Stimulated activated CD8-positive, alpha-beta memory T cell treated with anti-CD3 and anti-CD28 coated beads, Interleukin-15, amount 100 ng/mL, for 1 hour (primary cell): ENCODE results near the gene LYZL1.
"Not testable (repeated sequence)": the region's sequence is repeated elsewhere in the genome, so short reads cannot be mapped to it uniquely, and the experiment has no call there.

Source experiments
- DNase-seq: peaks from one replicate; pipeline ENCODE4 v3.0.0-alpha.2; 2020; ENCODE audit warnings: low read depth

Gene LYZL1

DNA sequence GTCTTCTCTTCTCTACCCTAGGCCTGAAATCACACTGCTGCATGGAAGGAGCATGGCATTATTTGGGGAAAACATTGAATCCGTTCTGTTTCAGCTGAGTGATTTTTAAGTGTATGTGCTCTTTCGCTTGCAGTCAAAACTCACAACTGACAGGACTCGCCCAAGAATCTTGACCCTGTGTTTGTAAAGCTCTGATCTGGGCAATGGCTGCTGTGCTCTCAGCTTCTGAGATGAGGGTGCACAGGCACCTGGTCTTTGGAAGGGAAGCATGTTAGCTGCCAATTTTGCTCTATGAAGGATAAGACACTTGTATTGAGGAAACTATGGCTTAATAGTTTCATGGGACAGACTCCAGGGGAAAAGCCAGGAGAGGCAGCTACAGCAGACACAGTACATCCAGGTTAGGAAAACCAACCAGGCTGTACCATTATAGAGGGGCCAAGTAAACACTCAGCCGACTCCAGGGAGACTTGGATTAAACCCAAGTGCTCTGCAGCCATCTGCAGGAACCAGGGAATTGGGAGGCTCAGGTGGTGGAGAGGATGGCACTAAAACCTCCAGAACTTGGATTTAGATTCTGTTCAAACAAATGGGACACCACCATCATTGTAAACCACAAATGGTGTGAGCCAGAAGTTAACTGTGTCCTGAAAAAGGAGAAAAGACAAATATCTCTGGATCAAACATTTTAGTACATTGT is 43.3 kb downstream of the LYZL1 start:
- no peak for DNase-seq

DNA sequence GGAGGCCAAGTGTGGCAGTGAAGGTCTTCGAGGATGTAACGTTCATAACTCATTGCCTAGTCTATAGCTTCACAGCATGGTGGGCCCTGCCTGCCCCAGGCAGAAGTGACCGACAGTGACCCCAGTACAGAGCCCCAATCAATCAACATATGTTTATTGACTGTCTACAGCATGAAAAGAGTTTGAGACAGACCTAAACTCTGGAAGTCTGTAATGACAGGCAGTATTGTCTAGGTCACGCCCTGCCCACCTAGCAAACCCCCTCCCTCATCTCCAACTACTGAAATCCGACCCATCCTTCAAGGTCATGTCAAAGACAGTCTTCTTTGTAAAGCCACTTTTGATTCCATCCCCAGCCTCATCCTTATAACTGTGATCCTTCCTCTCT is 43.9 kb downstream of the LYZL1 start:
- no peak for DNase-seq

DNA sequence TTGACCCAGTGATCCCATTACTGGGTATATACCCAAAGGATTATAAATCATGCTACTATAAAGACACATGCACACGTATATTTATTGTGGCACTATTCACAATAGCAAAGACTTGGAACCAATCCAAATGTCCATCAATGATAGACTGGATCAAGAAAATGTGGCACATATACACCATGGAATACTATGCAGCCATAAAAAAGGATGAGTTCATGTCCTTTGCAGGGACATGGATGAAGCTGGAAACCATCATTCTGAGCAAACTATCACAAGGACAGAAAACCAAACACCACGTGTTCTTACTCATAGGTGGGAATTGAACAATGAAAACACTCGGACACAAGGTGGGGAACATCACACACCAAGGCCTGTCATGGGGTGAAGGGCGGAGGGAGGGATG is 48.7 kb downstream of the LYZL1 start:
- DNase-seq, result not testable (repeated sequence)

DNA sequence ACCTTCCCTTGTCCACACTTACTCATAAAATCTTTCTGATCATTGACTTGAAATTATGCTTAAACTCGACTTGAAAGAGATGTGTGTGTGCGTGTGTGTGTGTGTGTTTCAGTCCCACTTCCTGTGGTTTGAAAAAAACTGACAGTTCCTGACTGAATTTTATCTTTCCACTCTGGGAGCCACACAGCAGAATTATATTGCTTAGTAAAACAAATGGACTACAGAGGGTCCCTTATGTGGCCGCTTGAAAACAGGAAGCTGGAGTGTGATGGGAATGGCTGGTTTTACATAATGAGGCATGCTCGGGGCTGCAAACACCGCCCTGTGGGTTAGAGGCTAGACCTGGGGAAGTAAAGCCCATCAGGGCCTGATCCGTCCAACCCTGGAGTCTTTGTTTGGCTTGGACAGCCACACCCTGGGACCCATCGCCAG is 54.8 kb downstream of the LYZL1 start:
- DNase-seq, result no peak

- no peak for DNase-seq
These were observed 55.4 kb downstream of the LYZL1 start for GRCh38 chr10:29344073-29344820.

- DNase-seq, result no peak
These were observed 56.5 kb downstream of the LYZL1 start for GRCh38 chr10:29345144-29345909.

DNA sequence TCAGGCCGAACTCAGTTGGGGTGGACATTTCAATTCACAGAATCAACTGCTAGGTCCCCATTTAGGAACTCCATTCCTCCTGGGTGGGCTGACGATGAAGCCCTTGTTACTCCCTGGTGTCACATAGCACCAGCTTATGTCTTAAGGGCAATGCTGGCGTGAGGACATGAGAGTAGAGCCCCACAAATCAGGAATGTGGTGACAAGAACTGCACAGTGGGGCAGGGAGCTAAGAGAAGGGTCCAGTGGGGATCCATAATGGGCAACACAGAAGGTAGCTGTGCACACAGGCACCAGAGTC is 57.0 kb downstream of the LYZL1 start:
- no peak for DNase-seq

DNA sequence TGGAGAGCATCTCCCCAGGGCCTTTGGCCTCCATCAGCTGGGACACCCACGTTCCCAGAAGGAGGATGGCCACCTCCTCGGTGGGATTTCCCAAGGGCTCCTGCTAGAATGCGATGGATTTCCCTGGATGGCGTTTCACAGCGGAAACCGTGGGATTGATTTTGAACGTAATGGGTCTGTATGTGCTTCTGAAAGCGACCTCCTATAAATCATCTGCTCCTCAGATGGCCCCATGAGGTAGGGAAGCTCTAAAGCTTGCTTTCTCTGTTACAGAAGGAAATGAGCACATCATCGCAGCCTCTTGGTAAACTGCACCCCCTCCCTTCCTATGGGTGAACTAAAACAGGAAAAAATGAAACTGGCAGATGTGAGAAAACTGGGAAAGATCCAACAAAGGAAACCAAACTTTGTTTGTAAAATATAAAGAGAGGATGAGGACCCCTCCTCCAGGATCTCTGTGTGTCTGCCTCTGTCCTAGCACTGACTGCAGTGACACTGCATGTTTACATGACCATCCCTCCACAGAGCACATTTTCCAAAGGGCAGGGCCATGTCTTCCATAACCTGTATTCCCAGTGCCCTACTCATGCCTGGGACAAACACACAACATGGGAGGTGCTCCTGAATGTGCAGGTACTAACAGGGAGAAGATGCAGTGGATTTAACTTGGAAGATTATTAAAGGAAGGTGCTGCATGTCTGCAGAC is 57.6 kb downstream of the LYZL1 start:
- DNase-seq, result no peak

GRCh38 chr10:29348836-29349235 is 60.0 kb downstream of the LYZL1 start:
- no peak for DNase-seq

- DNase-seq, result no peak
These were observed 64.4 kb downstream of the LYZL1 start for GRCh38 chr10:29353305-29353704.

DNA sequence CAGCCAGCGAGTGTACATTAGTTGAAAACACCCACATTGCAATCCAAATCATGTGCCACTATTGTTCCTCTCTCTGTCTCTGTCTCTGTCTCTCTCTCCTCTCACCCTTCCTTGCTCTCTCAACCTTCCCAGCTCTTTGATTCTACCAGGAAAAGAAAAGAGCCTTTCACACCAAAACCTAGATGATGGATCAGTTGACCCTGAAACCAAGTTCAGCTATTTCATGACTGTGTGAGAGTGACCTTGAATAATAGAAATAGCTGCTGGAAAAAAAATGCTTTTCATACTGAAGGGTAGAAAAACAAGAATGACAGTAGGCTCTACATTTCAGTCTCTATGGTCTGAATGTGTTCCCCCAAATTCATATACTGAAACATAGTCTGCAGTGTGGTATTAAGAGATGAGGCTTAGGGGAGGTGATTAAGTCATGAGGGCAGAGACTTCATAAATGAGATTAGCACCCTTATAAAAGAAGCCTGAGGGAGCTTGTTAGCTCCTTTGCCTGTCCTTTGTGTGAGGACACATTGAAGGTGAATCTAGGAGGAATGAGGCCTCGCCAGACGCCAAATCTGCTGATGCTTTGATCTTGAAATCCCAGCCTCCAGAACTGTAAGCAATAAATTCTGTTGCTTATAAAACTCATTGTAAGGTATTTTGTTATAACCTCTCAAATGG is 65.2 kb downstream of the LYZL1 start:
- DNase-seq, result no peak

DNA sequence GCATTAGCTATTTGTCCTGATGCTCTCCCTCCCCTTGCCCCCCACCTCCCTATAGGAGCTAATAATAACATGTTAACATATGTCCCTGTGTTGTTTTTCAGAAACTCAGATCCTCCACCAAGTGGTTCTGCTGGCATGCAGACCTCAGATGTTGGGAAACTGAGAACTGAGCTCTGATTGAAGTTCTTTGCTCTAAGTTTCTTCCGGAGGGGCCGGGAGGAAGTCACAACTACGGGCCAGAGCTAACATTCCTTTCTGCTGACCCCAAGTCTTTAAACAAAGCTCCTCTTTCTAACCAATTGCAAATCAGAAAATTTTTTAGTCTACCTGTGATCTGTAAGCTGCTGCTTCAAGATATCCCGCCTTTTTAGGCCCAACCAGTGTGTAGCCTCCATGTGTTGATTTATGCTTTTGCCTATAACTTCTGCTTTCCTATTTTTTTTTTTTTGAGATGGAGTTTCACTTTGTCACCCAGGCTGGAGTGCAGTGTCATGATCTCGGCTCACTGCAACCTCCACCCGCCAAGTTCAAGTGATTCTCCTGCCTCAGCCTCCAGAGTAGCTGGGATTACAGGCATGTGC is 66.6 kb downstream of the LYZL1 start:
- DNase-seq, result no peak

- DNase-seq, result no peak
These were observed 68.1 kb downstream of the LYZL1 start for GRCh38 chr10:29356931-29357330.

- DNase-seq, result no peak
These were observed 69.2 kb downstream of the LYZL1 start for GRCh38 chr10:29358010-29358616.

GRCh38 chr10:29360215-29360853 is 71.5 kb downstream of the LYZL1 start:
- not testable (repeated sequence) for DNase-seq
